H9 (cell line): Measurements from ENCODE around the gene KRTAP5-7. TPM values are rescaled to one million over a fixed set of nuclear protein-coding genes. Genes with fewer than 3 reads are reported as not detected.

Source experiments
- DNase-seq: peaks from one replicate; pipeline ENCODE4 v3.0.0-alpha.2; 2017
- H2AFZ ChIP-seq: one replicate; pipeline ENCODE4 v1.6.1; 2013; ENCODE audit warnings: mild to moderate bottlenecking, low read length, control low read depth, moderate library complexity
- H2AK5ac ChIP-seq: 2 replicates; pipeline ENCODE4 v1.6.1; 2013; ENCODE audit warnings: low read length, control low read depth, mixed read lengths; ENCODE audit not compliant: insufficient read length
- H2BK120ac ChIP-seq: one replicate; pipeline ENCODE4 v1.6.1; 2013; ENCODE audit warnings: low read depth, mild to moderate bottlenecking, low read length, control low read depth, inconsistent platforms; ENCODE audit not compliant: poor library complexity, severe bottlenecking
- H2BK12ac ChIP-seq: 2 replicates; pipeline ENCODE4 v1.6.1; 2013; ENCODE audit warnings: low read length, control low read depth, mixed read lengths, low read depth; ENCODE audit not compliant: insufficient read length
- H2BK15ac ChIP-seq: 2 replicates; pipeline ENCODE4 v1.6.1; 2013; ENCODE audit warnings: low read depth, low read length, control low read depth
- H2BK20ac ChIP-seq: one replicate; pipeline ENCODE4 v1.6.1; 2013; ENCODE audit warnings: low read depth, mild to moderate bottlenecking, low read length, control low read depth, inconsistent platforms; ENCODE audit not compliant: poor library complexity, severe bottlenecking
- H2BK5ac ChIP-seq: 2 replicates; pipeline ENCODE4 v1.6.1; 2013; ENCODE audit warnings: low read length, control low read depth, mixed read lengths; ENCODE audit not compliant: insufficient read length
- H3K14ac ChIP-seq: 2 replicates; pipeline ENCODE4 v1.6.1; 2013; ENCODE audit warnings: low read length, control low read depth; ENCODE audit not compliant: insufficient read depth
- H3K18ac ChIP-seq: 2 replicates; pipeline ENCODE4 v1.6.1; 2013; ENCODE audit warnings: low read depth, mild to moderate bottlenecking, mixed read lengths, low read length, control low read depth; ENCODE audit not compliant: insufficient read length
- H3K23ac ChIP-seq: 2 replicates; pipeline ENCODE4 v1.6.1; 2013; ENCODE audit warnings: low read length, control low read depth, mixed read lengths, low read depth; ENCODE audit not compliant: insufficient read length
- H3K23me2 ChIP-seq: 2 replicates; pipeline ENCODE4 v1.6.1; 2013; ENCODE audit warnings: low read depth, mild to moderate bottlenecking, mixed read lengths, low read length, control low read depth; ENCODE audit not compliant: insufficient read length, poor library complexity, severe bottlenecking
- H3K27ac ChIP-seq: 2 replicates; pipeline ENCODE4 v1.5.1; 2013; ENCODE audit warnings: low read length, control low read depth, mixed read lengths, low read depth; ENCODE audit not compliant: insufficient read length
- H3K27me3 ChIP-seq: 2 replicates; pipeline ENCODE4 v1.6.1; 2013; ENCODE audit warnings: low read length, control low read depth, inconsistent platforms; ENCODE audit not compliant: insufficient read depth
- H3K4ac ChIP-seq: 2 replicates; pipeline ENCODE4 v1.6.1; 2013; ENCODE audit warnings: low read depth, mild to moderate bottlenecking, control low read depth, inconsistent platforms, low read length, moderate library complexity
- H3K4me1 ChIP-seq: 2 replicates; pipeline ENCODE4 v1.6.1; 2013; ENCODE audit warnings: low read length, control low read depth, inconsistent platforms; ENCODE audit not compliant: insufficient read depth
- H3K4me2 ChIP-seq: 2 replicates; pipeline ENCODE4 v1.6.1; 2013; ENCODE audit warnings: low read length, control low read depth, mixed read lengths; ENCODE audit not compliant: insufficient read length, insufficient read depth
- H3K56ac ChIP-seq: 2 replicates; pipeline ENCODE4 v1.6.1; 2013; ENCODE audit warnings: low read depth, mild to moderate bottlenecking, mixed read lengths, low read length, control low read depth; ENCODE audit not compliant: insufficient read length
- H3K79me1 ChIP-seq: 2 replicates; pipeline ENCODE4 v1.6.1; 2013; ENCODE audit warnings: low read depth, mild to moderate bottlenecking, moderate library complexity, low read length, control low read depth, inconsistent platforms; ENCODE audit not compliant: insufficient read depth, poor library complexity, severe bottlenecking
- H3K79me2 ChIP-seq: 2 replicates; pipeline ENCODE4 v1.6.1; 2013; ENCODE audit warnings: low read length, control low read depth, inconsistent platforms; ENCODE audit not compliant: insufficient read depth
- H3K9ac ChIP-seq: 2 replicates; pipeline ENCODE4 v1.6.1; 2013; ENCODE audit warnings: low read length, control low read depth, mixed read lengths; ENCODE audit not compliant: insufficient read length; ENCODE audit errors: extremely low read depth
- H3K9me3 ChIP-seq: one replicate; pipeline ENCODE4 v1.6.1; 2013; ENCODE audit warnings: low read depth, low read length, inconsistent platforms; ENCODE audit not compliant: control insufficient read depth
- H3T11ph ChIP-seq: one replicate; pipeline ENCODE4 v1.6.1; 2013; ENCODE audit warnings: mild to moderate bottlenecking, low read length, control low read depth, inconsistent platforms
- H4K20me1 ChIP-seq: one replicate; pipeline ENCODE4 v1.6.1; 2013; ENCODE audit not compliant: control insufficient read depth, insufficient read length, insufficient read depth
- H4K5ac ChIP-seq: 2 replicates; pipeline ENCODE4 v1.6.1; 2013; ENCODE audit warnings: low read depth, mild to moderate bottlenecking, mixed read lengths, low read length, control low read depth; ENCODE audit not compliant: insufficient read length
- H4K8ac ChIP-seq: replicated peaks from 2 replicates; pipeline ENCODE4 v1.6.1; 2013; ENCODE audit warnings: low read length, control low read depth, mixed read lengths, low read depth; ENCODE audit not compliant: insufficient read length
- H4K91ac ChIP-seq: 2 replicates; pipeline ENCODE4 v1.6.1; 2013; ENCODE audit warnings: low read depth, mild to moderate bottlenecking, moderate library complexity, mixed read lengths, low read length, control low read depth; ENCODE audit not compliant: insufficient read length
- H3K27ac Mint-ChIP-seq, 3 experiments: 2 replicates in 2 of 3; 3 replicates in 1 of 3; pipeline ENCODE4 v1.8.0; 2020 to 2021; ENCODE audit warnings: mixed read lengths in 3 of 3, mild to moderate bottlenecking in 1 of 3, moderate library complexity in 1 of 3
- H3K27me3 Mint-ChIP-seq: 2 replicates; pipeline ENCODE4 v1.8.0; 2021; ENCODE audit warnings: low read depth, mild to moderate bottlenecking, moderate library complexity, mixed read lengths
- H3K36me3 Mint-ChIP-seq, 3 experiments: 2 replicates in 2 of 3; 3 replicates in 1 of 3; pipeline ENCODE4 v1.8.0; 2020 to 2021; ENCODE audit warnings: low read depth in 3 of 3, mixed read lengths in 3 of 3; ENCODE audit not compliant: insufficient read depth in 1 of 3
- H3K4me1 Mint-ChIP-seq, 2 experiments: 2 replicates each; pipeline ENCODE4 v1.8.0; 2020; ENCODE audit warnings: mixed read lengths in 2 of 2
- H3K4me3 Mint-ChIP-seq, 2 experiments: 2 replicates in 1 of 2; 3 replicates in 1 of 2; pipeline ENCODE4 v1.8.0; 2020 to 2021; ENCODE audit warnings: mild to moderate bottlenecking in 2 of 2, mixed read lengths in 2 of 2, moderate library complexity in 1 of 2
- H3K9me3 Mint-ChIP-seq, 2 experiments: 2 replicates in 1 of 2; 3 replicates in 1 of 2; pipeline ENCODE4 v1.8.0; 2020; ENCODE audit warnings: mild to moderate bottlenecking in 2 of 2, mixed read lengths in 2 of 2, moderate library complexity in 1 of 2
- WGBS: extraction: QIAGEN DNeasy Blood & Tissue Kit; methylation state at CpG from one replicate; pipeline ENCODE4 v1.1.7; 2013; ENCODE audit warnings: missing lambda C conversion rate, low lambda C conversion rate, mixed read lengths; ENCODE audit not compliant: insufficient read length; ENCODE audit errors: extremely low coverage; 5-methylcytosine and 5-hydroxymethylcytosine counted together
- total RNA-seq: library from RNA; stranded (reverse); gene quantifications from 2 replicates; pipeline ENCODE4 v1.2.1, GENCODE V29; 2021
- TF ChIP-seq, protein P1 (sequence below): fragments of 200-600 bp; sonication (generic); conservative IDR thresholded peaks from 3 replicates; pipeline ENCODE4 v1.8.0; 2021; ENCODE audit warnings: antibody characterized with exemption, mild to moderate bottlenecking

Gene KRTAP5-7
- total RNA-seq, 1 experiment from 2014 or later: not detected

DNA sequence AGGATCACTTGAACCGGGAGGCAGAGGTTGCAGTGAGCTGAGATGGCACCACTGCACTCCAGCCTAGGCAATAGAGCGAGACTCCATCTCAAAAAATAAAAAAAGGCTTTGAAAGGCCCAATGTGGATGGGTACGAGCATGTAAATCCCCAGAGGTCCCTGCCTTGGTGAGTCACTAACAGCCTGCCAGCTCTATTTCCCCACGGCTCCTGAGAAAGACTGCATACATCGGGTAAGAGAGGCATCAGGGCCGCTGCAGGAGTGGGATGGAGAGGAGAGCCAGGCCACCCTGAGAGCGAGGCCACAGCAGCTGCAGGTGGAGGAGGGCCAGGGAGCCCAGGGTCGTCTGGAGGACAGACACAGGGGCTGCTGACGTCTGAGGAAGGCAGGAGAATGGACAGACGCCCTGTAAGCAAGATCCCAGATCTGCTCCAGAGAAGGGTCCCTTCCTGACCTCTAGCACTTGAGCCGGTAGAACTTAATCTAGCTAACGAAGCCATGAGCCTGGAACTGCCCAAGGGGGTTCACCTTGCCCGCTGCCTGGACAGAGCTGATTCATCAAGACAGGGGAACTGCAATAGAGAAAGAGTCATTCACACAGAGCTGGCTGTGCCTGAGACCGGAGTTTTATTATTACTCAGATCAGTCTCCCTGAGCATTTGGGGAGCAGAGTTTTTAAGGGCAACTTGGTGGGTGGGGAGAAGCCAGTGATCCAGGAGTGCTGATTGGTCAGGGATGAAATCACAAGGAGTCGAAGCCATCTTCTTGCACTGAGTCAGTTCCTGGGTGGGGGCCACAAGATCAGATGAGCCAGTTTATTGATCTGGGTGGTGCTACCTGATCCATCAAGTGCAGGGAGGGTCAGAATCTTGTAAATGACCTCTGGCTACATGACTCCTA is 16.1 kb downstream of the KRTAP5-7 start:
- Histone ChIP-seq H3K23ac (no peak overlapping the region), H4K5ac (no peak overlapping the region), H3K4ac (no peak overlapping the region), H2BK20ac (no peak overlapping the region), H3K79me2 (no peaks in the 10 kb centered on the region), H2AFZ (no peak overlapping the region), H3T11ph (no peak overlapping the region), H2BK120ac (no peak overlapping the region), H2AK5ac (no peak overlapping the region), H3K9me3 (no peaks in the 10 kb centered on the region), H3K9ac (no peak overlapping the region), H3K18ac (no peak overlapping the region), H3K14ac (no peak overlapping the region), H3K27me3 (no peaks in the 10 kb centered on the region), H3K27ac (no peak overlapping the region), H2BK12ac (no peak overlapping the region), H2BK15ac (no peak overlapping the region), H3K79me1 (no peaks in the 10 kb centered on the region), H4K8ac (no peak overlapping the region), H4K91ac (no peak overlapping the region), H3K56ac (no peak overlapping the region), H3K4me1 (no peaks in the 10 kb centered on the region), H3K4me2 (no peak overlapping the region), H3K23me2 (no peaks in the 10 kb centered on the region), H4K20me1 (no peaks in the 10 kb centered on the region), H2BK5ac (no peak overlapping the region)
- no peak for DNase-seq
- WGBS: no CpG with 5 or more reads among the region's 15 CpGs
- Mint-ChIP-seq H3K36me3 (peaks cover 5 to 25% (median 12%) of the 10 kb centered on the region in 3 experiments; a peak in 6 of 7 replicates), H3K27ac (no peak overlapping the region), H3K9me3 (peaks cover 14 to 16% of the 10 kb centered on the region in 2 experiments), H3K4me3 (no peak overlapping the region), H3K4me1 (peaks cover 27 to 28% of the 10 kb centered on the region in 2 experiments), H3K27me3 (peaks cover 39% of the 10 kb centered on the region)
- TF ChIP-seq, protein P1, sequence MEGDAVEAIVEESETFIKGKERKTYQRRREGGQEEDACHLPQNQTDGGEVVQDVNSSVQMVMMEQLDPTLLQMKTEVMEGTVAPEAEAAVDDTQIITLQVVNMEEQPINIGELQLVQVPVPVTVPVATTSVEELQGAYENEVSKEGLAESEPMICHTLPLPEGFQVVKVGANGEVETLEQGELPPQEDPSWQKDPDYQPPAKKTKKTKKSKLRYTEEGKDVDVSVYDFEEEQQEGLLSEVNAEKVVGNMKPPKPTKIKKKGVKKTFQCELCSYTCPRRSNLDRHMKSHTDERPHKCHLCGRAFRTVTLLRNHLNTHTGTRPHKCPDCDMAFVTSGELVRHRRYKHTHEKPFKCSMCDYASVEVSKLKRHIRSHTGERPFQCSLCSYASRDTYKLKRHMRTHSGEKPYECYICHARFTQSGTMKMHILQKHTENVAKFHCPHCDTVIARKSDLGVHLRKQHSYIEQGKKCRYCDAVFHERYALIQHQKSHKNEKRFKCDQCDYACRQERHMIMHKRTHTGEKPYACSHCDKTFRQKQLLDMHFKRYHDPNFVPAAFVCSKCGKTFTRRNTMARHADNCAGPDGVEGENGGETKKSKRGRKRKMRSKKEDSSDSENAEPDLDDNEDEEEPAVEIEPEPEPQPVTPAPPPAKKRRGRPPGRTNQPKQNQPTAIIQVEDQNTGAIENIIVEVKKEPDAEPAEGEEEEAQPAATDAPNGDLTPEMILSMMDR: no peak
